Fibroblast of lung (primary cell): ENCODE results near the gene DMBT1. TPM values are rescaled to one million over a fixed set of nuclear protein-coding genes. Genes with fewer than 3 reads are reported as not detected.

Experiments
- DNase-seq, 2 donors: peaks; one replicate each; pipeline versions ENCODE4 v3.0.0 to v3.0.0-alpha.2; 2010; ENCODE audit warnings: low read depth in 2 of 2
- H2AFZ ChIP-seq: 2 replicates; pipeline ENCODE4 v1.5.1; 2012; ENCODE audit warnings: low read length, control low read depth, inconsistent platforms
- H3K27ac ChIP-seq: 2 replicates; pipeline ENCODE4 v1.5.1; 2011; ENCODE audit warnings: low read length, control low read depth; ENCODE audit not compliant: insufficient read depth
- H3K27me3 ChIP-seq: 2 replicates; pipeline ENCODE4 v1.5.1; 2011; ENCODE audit warnings: mild to moderate bottlenecking, low read length; ENCODE audit not compliant: control insufficient read depth, insufficient read depth
- H3K36me3 ChIP-seq: 2 replicates; pipeline ENCODE4 v1.5.1; 2011; ENCODE audit warnings: low read length; ENCODE audit not compliant: control insufficient read depth, insufficient read depth
- H3K4me1 ChIP-seq: 2 replicates; pipeline ENCODE4 v1.5.1; 2011; ENCODE audit warnings: low read length; ENCODE audit not compliant: control insufficient read depth, insufficient read depth; ENCODE audit errors: extremely low read depth
- H3K4me2 ChIP-seq: 2 replicates; pipeline ENCODE4 v1.5.1; 2011; ENCODE audit warnings: low read length, control low read depth; ENCODE audit not compliant: insufficient read depth; ENCODE audit errors: extremely low read depth
- H3K4me3 ChIP-seq, 4 experiments: fragments of 200-600 bp in 1 of 4; sonication (generic) in 1 of 4; replicated peaks in 1 of 4; 2 replicates each; pipeline ENCODE4 v1.5.1; 2011 to 2016; ENCODE audit warnings: low read length in 4 of 4, low read depth in 3 of 4, mild to moderate bottlenecking in 3 of 4, control low read depth in 2 of 4, inconsistent platforms in 1 of 4, mixed read lengths in 1 of 4; ENCODE audit not compliant: insufficient read depth in 1 of 4; ENCODE audit errors: control extremely low read depth in 1 of 4
- H3K79me2 ChIP-seq: 2 replicates; pipeline ENCODE4 v1.5.1; 2012; ENCODE audit warnings: mild to moderate bottlenecking, low read length, inconsistent platforms; ENCODE audit not compliant: control insufficient read depth, insufficient read depth
- H3K9ac ChIP-seq: 2 replicates; pipeline ENCODE4 v1.5.1; 2011; ENCODE audit warnings: mild to moderate bottlenecking, low read length, control low read depth; ENCODE audit not compliant: insufficient read depth
- H3K9me3 ChIP-seq: 2 replicates; pipeline ENCODE4 v1.5.1; 2012; ENCODE audit warnings: low read depth, low read length; ENCODE audit not compliant: control insufficient read depth, insufficient read depth
- H4K20me1 ChIP-seq: 2 replicates; pipeline ENCODE4 v1.5.1; 2011; ENCODE audit warnings: low read length; ENCODE audit not compliant: control insufficient read depth, insufficient read depth; ENCODE audit errors: extremely low read depth
- EZH2 ChIP-seq: IDR thresholded peaks from 2 replicates; pipeline ENCODE4 v1.5.1; 2012; ENCODE audit warnings: low read length, control low read depth, mild to moderate bottlenecking; ENCODE audit errors: missing control alignments
- polyA plus RNA-seq, 2 donors: library from polyadenylated mRNA; depleted of rRNA in 1 of 2; stranded (reverse) in 1 of 2; unstranded in 1 of 2; fragments of >200 nt; gene quantifications; 2 replicates each; pipeline ENCODE4 v1.2.1, GENCODE V29; 2011 to 2012; ENCODE audit warnings: missing spikeins in 1 of 2
- total RNA-seq: library from RNA; depleted of rRNA; stranded (reverse); fragments of >200 nt; gene quantifications from 2 replicates; pipeline ENCODE4 v1.2.1, GENCODE V29; 2014
- TF ChIP-seq, protein P1 (sequence below), 2 donors: IDR thresholded peaks in 1 of 2; conservative IDR thresholded peaks in 1 of 2; 1 replicate in 1 of 2; 2 replicates in 1 of 2; pipeline ENCODE4 v1.5.1; 2011 to 2012; ENCODE audit warnings: low read length in 2 of 2, control low read depth in 1 of 2, inconsistent platforms in 1 of 2, low read depth in 1 of 2, mild to moderate bottlenecking in 1 of 2

The DMBT1 gene
- total and polyA plus RNA-seq, 2 donors (not counting 1 experiment from before 2014, with no cell fraction given), result under 0.01 TPM; not detected in 1

GRCh38 chr10:122557516-122557915, 3.0 kb upstream of the DMBT1 start:
- no peak overlapping the region for H2AFZ ChIP-seq

GRCh38 chr10:122558452-122558851, 2.1 kb upstream of the DMBT1 start:
- H2AFZ ChIP-seq, result no peak overlapping the region
- H4K20me1 ChIP-seq, result no peaks in the 10 kb centered on the region
- H3K4me2 ChIP-seq, result no peak overlapping the region
- no peaks in the 10 kb centered on the region for H3K9me3 ChIP-seq
- H3K79me2 ChIP-seq, result no peaks in the 10 kb centered on the region
- no peak overlapping the region for H3K27ac ChIP-seq
- no peaks in the 10 kb centered on the region for H3K4me1 ChIP-seq
- no peak overlapping the region for H3K4me3 ChIP-seq
- H3K36me3 ChIP-seq, result no peaks in the 10 kb centered on the region
- H3K27me3 ChIP-seq, result peaks cover 3% of the 10 kb centered on the region
- DNase-seq, result no peak
- no peak overlapping the region for H3K9ac ChIP-seq
- TF ChIP-seq, protein P1, sequence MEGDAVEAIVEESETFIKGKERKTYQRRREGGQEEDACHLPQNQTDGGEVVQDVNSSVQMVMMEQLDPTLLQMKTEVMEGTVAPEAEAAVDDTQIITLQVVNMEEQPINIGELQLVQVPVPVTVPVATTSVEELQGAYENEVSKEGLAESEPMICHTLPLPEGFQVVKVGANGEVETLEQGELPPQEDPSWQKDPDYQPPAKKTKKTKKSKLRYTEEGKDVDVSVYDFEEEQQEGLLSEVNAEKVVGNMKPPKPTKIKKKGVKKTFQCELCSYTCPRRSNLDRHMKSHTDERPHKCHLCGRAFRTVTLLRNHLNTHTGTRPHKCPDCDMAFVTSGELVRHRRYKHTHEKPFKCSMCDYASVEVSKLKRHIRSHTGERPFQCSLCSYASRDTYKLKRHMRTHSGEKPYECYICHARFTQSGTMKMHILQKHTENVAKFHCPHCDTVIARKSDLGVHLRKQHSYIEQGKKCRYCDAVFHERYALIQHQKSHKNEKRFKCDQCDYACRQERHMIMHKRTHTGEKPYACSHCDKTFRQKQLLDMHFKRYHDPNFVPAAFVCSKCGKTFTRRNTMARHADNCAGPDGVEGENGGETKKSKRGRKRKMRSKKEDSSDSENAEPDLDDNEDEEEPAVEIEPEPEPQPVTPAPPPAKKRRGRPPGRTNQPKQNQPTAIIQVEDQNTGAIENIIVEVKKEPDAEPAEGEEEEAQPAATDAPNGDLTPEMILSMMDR (conservative IDR thresholded peaks at IDR 0.05 in 1 of 2, IDR thresholded peaks at IDR 0.05 in 1 of 2; ENCODE audit: low read depth in 1 of 2, low read length in 2 of 2), result no peak
- TF ChIP-seq EZH2, result no peak

More at GRCh38 chr10:122557516-122557915, 3.0 kb upstream of the DMBT1 start:
- H3K9ac ChIP-seq, result no peak overlapping the region
- H3K36me3 ChIP-seq, result no peaks in the 10 kb centered on the region
- H4K20me1 ChIP-seq, result no peaks in the 10 kb centered on the region
- DNase-seq, result peak in 1 of 2 donors; percentile 17
- no peak overlapping the region for H3K4me2 ChIP-seq
- H3K27me3 ChIP-seq, result no peaks in the 10 kb centered on the region
- TF ChIP-seq, protein P1 (conservative IDR thresholded peaks at IDR 0.05 in 1 of 2, IDR thresholded peaks at IDR 0.05 in 1 of 2; ENCODE audit: low read depth in 1 of 2, low read length in 2 of 2), result no peak
- TF ChIP-seq EZH2, result no peak
- H3K9me3 ChIP-seq, result no peaks in the 10 kb centered on the region
- H3K4me3 ChIP-seq, result no peak overlapping the region
- no peak overlapping the region for H3K27ac ChIP-seq
- H3K4me1 ChIP-seq, result no peaks in the 10 kb centered on the region
- H3K79me2 ChIP-seq, result no peaks in the 10 kb centered on the region

- Histone ChIP-seq H3K79me2 (no peaks in the 10 kb centered on the region), H3K9ac (no peak overlapping the region), H3K4me1 (no peaks in the 10 kb centered on the region), H4K20me1 (no peaks in the 10 kb centered on the region), H3K9me3 (no peaks in the 10 kb centered on the region), H3K36me3 (no peaks in the 10 kb centered on the region), H3K27ac (no peak overlapping the region), H3K4me2 (no peak overlapping the region), H3K27me3 (peaks cover 7% of the 10 kb centered on the region), H2AFZ (no peak overlapping the region), H3K4me3 (no peak overlapping the region)
- peak in 1 of 2 donors; percentile 10 for DNase-seq
- TF ChIP-seq EZH2, result no peak
- TF ChIP-seq, protein P1 (conservative IDR thresholded peaks at IDR 0.05 in 1 of 2, IDR thresholded peaks at IDR 0.05 in 1 of 2; ENCODE audit: low read depth in 1 of 2, low read length in 2 of 2), result no peak
Measured at GRCh38 chr10:122559228-122559627, 1.3 kb upstream of the DMBT1 start.
